Naive thymus-derived CD8-positive, alpha-beta T cell (primary cell): ENCODE data around the gene MTG2. TPM values are rescaled to one million over a fixed set of nuclear protein-coding genes. Genes with fewer than 3 reads are reported as not detected.

Source experiments
- ATAC-seq, 2 donors: fragments of 150-1000 bp; cut with Tn5 transposase in 1 of 2; sonication (Bioruptor Pico), chemical (Tn5 transposase) in 1 of 2; 1 replicate in 1 of 2; 2 replicates in 1 of 2; pipeline ENCODE4 v1.10.0; 2021; ENCODE audit warnings: mild to moderate bottlenecking in 2 of 2, moderate library complexity in 2 of 2
- POLR2A ChIA-PET: fragments of 350-600 bp; sonication (Branson Sonifier 250); formaldehyde crosslinking; loops from one replicate; lab custom pipeline; 2021; ENCODE audit warnings: antibody characterized with exemption; lab: Charles Lee
- DNase-seq, 10 donors: peaks; one replicate each; pipeline versions ENCODE4 v3.0.0 to v3.0.0-alpha.2; 2020 to 2022
- H3K27ac Mint-ChIP-seq, 10 donors: one replicate each; pipeline ENCODE4 v1.8.0; 2020 to 2022; ENCODE audit warnings: mild to moderate bottlenecking in 10 of 10, mixed read lengths in 10 of 10, moderate library complexity in 4 of 10, inconsistent platforms in 1 of 10
- H3K27me3 Mint-ChIP-seq, 5 donors: one replicate each; pipeline ENCODE4 v1.8.0; 2021 to 2022; ENCODE audit warnings: mixed read lengths in 5 of 5
- H3K36me3 Mint-ChIP-seq, 3 donors: one replicate each; pipeline ENCODE4 v1.8.0; 2020 to 2022; ENCODE audit warnings: mixed read lengths in 3 of 3, mild to moderate bottlenecking in 2 of 3, inconsistent platforms in 1 of 3
- H3K4me1 Mint-ChIP-seq, 4 donors: one replicate each; pipeline ENCODE4 v1.8.0; 2021 to 2022; ENCODE audit warnings: mixed read lengths in 4 of 4
- H3K4me3 Mint-ChIP-seq, 10 donors: one replicate each; pipeline ENCODE4 v1.8.0; 2020 to 2022; ENCODE audit warnings: mild to moderate bottlenecking in 10 of 10, mixed read lengths in 10 of 10, moderate library complexity in 6 of 10, inconsistent platforms in 1 of 10
- H3K9me3 Mint-ChIP-seq, 9 donors: one replicate each; pipeline ENCODE4 v1.8.0; 2020 to 2022; ENCODE audit warnings: mixed read lengths in 9 of 9, mild to moderate bottlenecking in 3 of 9, inconsistent platforms in 1 of 9, moderate library complexity in 1 of 9
- polyA plus RNA-seq, 3 donors: library from polyadenylated mRNA; unstranded; fragments of 300-500 nt; fragmentation: Illumina TruSeq; gene quantifications; one replicate each; pipeline ENCODE4 v1.2.3, GENCODE V29; 2021
- total RNA-seq, 8 experiments: library from RNA in 2 of 8; stranded (reverse) in 2 of 8; gene quantifications; one replicate each; pipeline ENCODE4 v1.2.3 and lab custom pipeline; 2021 to 2026

MTG2 gene
- total and polyA plus RNA-seq, 5 experiments from 2014 or later: 21.8 to 45.1 (median 28.5) TPM

- H3K9me3 Mint-ChIP-seq: peaks cover 0 to 3% (median 0%) of the 10 kb centered on the region in 9 donors
- no peaks in the 10 kb centered on the region for H3K27me3 Mint-ChIP-seq
- no peak for ATAC-seq
These were observed 25.3 kb upstream of the MTG2 start for GRCh38 chr20:62157387-62158087.

GRCh38 chr20:62158088-62158400, 24.8 kb upstream of the MTG2 start:
- no peaks in the 10 kb centered on the region for H3K27me3 Mint-ChIP-seq
- peaks cover 12 to 26% (median 19%) of the 10 kb centered on the region in 4 donors for H3K4me1 Mint-ChIP-seq
- POLR2A ChIA-PET: no interaction called here
- no peak overlapping the region for H3K4me3 Mint-ChIP-seq
- no peak overlapping the region for H3K27ac Mint-ChIP-seq
- peaks cover 0 to 28% (median 12%) of the 10 kb centered on the region in 3 donors for H3K36me3 Mint-ChIP-seq
- DNase-seq (no peak), ATAC-seq (no peak)
- H3K9me3 Mint-ChIP-seq: peaks cover 0 to 3% (median 0%) of the 10 kb centered on the region in 9 donors

More at GRCh38 chr20:62157387-62158087, 25.3 kb upstream of the MTG2 start:
- Mint-ChIP-seq H3K4me1 (peaks cover 12 to 28% (median 21%) of the 10 kb centered on the region in 4 donors), H3K4me3 (no peak overlapping the region), H3K36me3 (peaks cover 5 to 30% (median 14%) of the 10 kb centered on the region in 3 donors), H3K27ac (peak overlapping the region in 2 of 10 donors; percentile 43 to 59)
- POLR2A ChIA-PET: no interaction called here
- no peak for DNase-seq

GRCh38 chr20:62158541-62158940, 24.3 kb upstream of the MTG2 start:
- H3K27ac Mint-ChIP-seq: no peak overlapping the region
- H3K4me1 Mint-ChIP-seq: peaks cover 12 to 23% (median 18%) of the 10 kb centered on the region in 4 donors
- POLR2A ChIA-PET: no interaction called here
- no peak overlapping the region for H3K4me3 Mint-ChIP-seq
- H3K36me3 Mint-ChIP-seq: peaks cover 0 to 25% (median 10%) of the 10 kb centered on the region in 3 donors
- H3K27me3 Mint-ChIP-seq: no peaks in the 10 kb centered on the region
- DNase-seq: no peak
- H3K9me3 Mint-ChIP-seq: peaks cover 0 to 3% (median 0%) of the 10 kb centered on the region in 9 donors
- ATAC-seq: no peak

- DNase-seq: no peak
- no peaks in the 10 kb centered on the region for H3K9me3 Mint-ChIP-seq
- no peak for ATAC-seq
- H3K4me3 Mint-ChIP-seq: no peak overlapping the region
- peaks cover 11 to 22% (median 15%) of the 10 kb centered on the region in 4 donors for H3K4me1 Mint-ChIP-seq
- peaks cover 0 to 22% (median 5%) of the 10 kb centered on the region in 3 donors for H3K36me3 Mint-ChIP-seq
- POLR2A ChIA-PET: no interaction called here
- H3K27ac Mint-ChIP-seq: no peak overlapping the region
- no peaks in the 10 kb centered on the region for H3K27me3 Mint-ChIP-seq
These were observed 23.8 kb upstream of the MTG2 start for GRCh38 chr20:62159052-62159451.

- ATAC-seq (no peak), DNase-seq (no peak)
- peaks cover 0 to 20% (median under 1%) of the 10 kb centered on the region in 3 donors for H3K36me3 Mint-ChIP-seq
- no peaks in the 10 kb centered on the region for H3K27me3 Mint-ChIP-seq
- H3K4me1 Mint-ChIP-seq: peaks cover 8 to 19% (median 14%) of the 10 kb centered on the region in 4 donors
- POLR2A ChIA-PET: no interaction called here
- H3K27ac Mint-ChIP-seq: peak overlapping the region in 1 of 10 donors; percentile 48
- no peak overlapping the region for H3K4me3 Mint-ChIP-seq
- no peaks in the 10 kb centered on the region for H3K9me3 Mint-ChIP-seq
These were observed 23.0 kb upstream of the MTG2 start for GRCh38 chr20:62159839-62160238.

GRCh38 chr20:62160253-62160652, 22.6 kb upstream of the MTG2 start:
- Mint-ChIP-seq H3K27me3 (no peaks in the 10 kb centered on the region), H3K4me1 (peaks cover 8 to 18% (median 13%) of the 10 kb centered on the region in 4 donors), H3K4me3 (no peak overlapping the region), H3K27ac (no peak overlapping the region), H3K36me3 (peaks cover 0 to 19% (median 1%) of the 10 kb centered on the region in 3 donors), H3K9me3 (no peaks in the 10 kb centered on the region)
- POLR2A ChIA-PET: no interaction called here
- ATAC-seq (no peak), DNase-seq (no peak)

GRCh38 chr20:62160876-62161275, 22.0 kb upstream of the MTG2 start:
- Mint-ChIP-seq H3K36me3 (peaks cover 0 to 24% (median 6%) of the 10 kb centered on the region in 3 donors), H3K9me3 (no peaks in the 10 kb centered on the region), H3K4me1 (peaks cover 6 to 15% (median 13%) of the 10 kb centered on the region in 4 donors), H3K27ac (no peak overlapping the region), H3K27me3 (no peaks in the 10 kb centered on the region), H3K4me3 (no peak overlapping the region)
- no peak for ATAC-seq
- POLR2A ChIA-PET: no interaction called here
- DNase-seq: no peak

GRCh38 chr20:62161347-62161746, 21.5 kb upstream of the MTG2 start:
- no peak for ATAC-seq
- Mint-ChIP-seq H3K27me3 (no peaks in the 10 kb centered on the region), H3K9me3 (no peaks in the 10 kb centered on the region), H3K4me3 (no peak overlapping the region), H3K36me3 (peaks cover 2 to 29% (median 6%) of the 10 kb centered on the region in 3 donors), H3K4me1 (peaks cover 2 to 11% (median 8%) of the 10 kb centered on the region in 4 donors), H3K27ac (no peak overlapping the region)
- no peak for DNase-seq
- POLR2A ChIA-PET: no interaction called here

GRCh38 chr20:62162765-62163484, 19.9 kb upstream of the MTG2 start:
- POLR2A ChIA-PET: no interaction called here
- H3K27ac Mint-ChIP-seq: peak overlapping the region in 1 of 10 donors; percentile 59

GRCh38 chr20:62163485-62163865, 19.4 kb upstream of the MTG2 start:
- no peak for DNase-seq
- Mint-ChIP-seq H3K27me3 (no peaks in the 10 kb centered on the region), H3K27ac (no peak overlapping the region), H3K4me1 (peaks cover 0 to 5% (median 2%) of the 10 kb centered on the region in 4 donors), H3K4me3 (no peak overlapping the region), H3K36me3 (peaks cover 4 to 36% (median 7%) of the 10 kb centered on the region in 3 donors), H3K9me3 (no peaks in the 10 kb centered on the region)
- ATAC-seq: no peak
- POLR2A ChIA-PET: no interaction called here

More at GRCh38 chr20:62162765-62163484, 19.9 kb upstream of the MTG2 start:
- ATAC-seq (no peak), DNase-seq (no peak)
- peaks cover 0 to 5% (median 2%) of the 10 kb centered on the region in 4 donors for H3K4me1 Mint-ChIP-seq
- H3K36me3 Mint-ChIP-seq: peaks cover 4 to 32% (median 7%) of the 10 kb centered on the region in 3 donors
- H3K4me3 Mint-ChIP-seq: no peak overlapping the region
- H3K9me3 Mint-ChIP-seq: no peaks in the 10 kb centered on the region
- H3K27me3 Mint-ChIP-seq: no peaks in the 10 kb centered on the region

GRCh38 chr20:62163986-62164762, 18.7 kb upstream of the MTG2 start:
- POLR2A ChIA-PET: no interaction called here
- peak overlapping the region in 1 of 10 donors; percentile 48 for H3K27ac Mint-ChIP-seq
- DNase-seq (no peak), ATAC-seq (no peak)
- peaks cover 0 to 5% (median 2%) of the 10 kb centered on the region in 4 donors for H3K4me1 Mint-ChIP-seq
- no peak overlapping the region for H3K4me3 Mint-ChIP-seq
- H3K36me3 Mint-ChIP-seq: peaks cover 4 to 36% (median 7%) of the 10 kb centered on the region in 3 donors
- H3K9me3 Mint-ChIP-seq: no peaks in the 10 kb centered on the region
- H3K27me3 Mint-ChIP-seq: no peaks in the 10 kb centered on the region

GRCh38 chr20:62164879-62165761, 17.7 kb upstream of the MTG2 start:
- ATAC-seq (no peak), DNase-seq (no peak)
- no peaks in the 10 kb centered on the region for H3K9me3 Mint-ChIP-seq
- peak overlapping the region in 1 of 10 donors; percentile 47 for H3K27ac Mint-ChIP-seq
- H3K4me1 Mint-ChIP-seq: no peaks in the 10 kb centered on the region
- peaks cover 4 to 32% (median 7%) of the 10 kb centered on the region in 3 donors for H3K36me3 Mint-ChIP-seq
- POLR2A ChIA-PET: no interaction called here
- no peak overlapping the region for H3K4me3 Mint-ChIP-seq
- H3K27me3 Mint-ChIP-seq: no peaks in the 10 kb centered on the region
